GM12878 (cell line): Measurements from ENCODE around the gene ZDHHC14.

Experiments
- CBX3 ChIP-seq: fragments of 200-600 bp; sonication (generic); IDR thresholded peaks from 2 replicates; pipeline ENCODE4 v1.6.1; 2016; ENCODE audit warnings: low read depth, borderline replicate concordance
- EGR1 ChIP-seq, 2 experiments: IDR thresholded peaks; 1 replicate in 1 of 2; 2 replicates in 1 of 2; pipeline ENCODE4 v1.6.1; 2011 to 2012; ENCODE audit warnings: low read depth in 2 of 2, low read length in 2 of 2, borderline replicate concordance in 1 of 2, mild to moderate bottlenecking in 1 of 2, moderate library complexity in 1 of 2
- EP300 ChIP-seq, 2 experiments: fragments of 150-350 bp in 1 of 2; IDR thresholded peaks; 2 replicates each; pipeline ENCODE4 v1.6.1; 2011 to 2012; ENCODE audit warnings: low read depth in 2 of 2, low read length in 2 of 2, borderline replicate concordance in 1 of 2, improper control_type of control experiment in 1 of 2, inconsistent platforms in 1 of 2; ENCODE audit not compliant: control insufficient read depth in 1 of 2
- EZH2 ChIP-seq: IDR thresholded peaks from 2 replicates; pipeline ENCODE4 v1.6.1; 2012; ENCODE audit warnings: low read depth, mild to moderate bottlenecking, control low read depth, inconsistent platforms, low read length, borderline replicate concordance; ENCODE audit not compliant: control insufficient read depth
- RAD21 ChIP-seq: IDR thresholded peaks from 2 replicates; pipeline ENCODE4 v1.6.1; 2011; ENCODE audit warnings: mild to moderate bottlenecking, low read depth, low read length, moderate library complexity; ENCODE audit not compliant: insufficient read depth
- RCOR1 ChIP-seq: conservative IDR thresholded peaks from 2 replicates; pipeline ENCODE4 v1.6.1; 2012; ENCODE audit warnings: low read depth, low read length, improper control_type of control experiment
- WRNIP1 ChIP-seq: IDR thresholded peaks from 2 replicates; pipeline ENCODE4 v1.6.1; 2011; ENCODE audit warnings: low read depth, low read length, improper control_type of control experiment, borderline replicate concordance
- TF ChIP-seq, protein P1 (sequence below), 3 experiments: IDR thresholded peaks in 2 of 3; conservative IDR thresholded peaks in 1 of 3; 2 replicates each; pipeline ENCODE4 v1.5.1; 2011; ENCODE audit warnings: low read depth in 3 of 3, low read length in 3 of 3, mild to moderate bottlenecking in 3 of 3, control low read depth in 2 of 3, moderate library complexity in 2 of 3, inconsistent platforms in 1 of 3, mixed read lengths in 1 of 3; ENCODE audit not compliant: control insufficient read depth in 2 of 3, insufficient read depth in 1 of 3; ENCODE audit errors: extremely low read depth in 1 of 3
- TF ChIP-seq, protein P2 (sequence below): fragments of 450-650 bp; IDR thresholded peaks from 2 replicates; pipeline ENCODE4 v1.6.1; 2018; ENCODE audit warnings: mild to moderate bottlenecking, low read depth, moderate library complexity; ENCODE audit not compliant: partially characterized antibody
- TF ChIP-seq, protein P3 (sequence below): IDR thresholded peaks from 2 replicates; pipeline ENCODE4 v1.6.1; 2012; ENCODE audit warnings: low read depth, low read length, improper control_type of control experiment

DNA sequence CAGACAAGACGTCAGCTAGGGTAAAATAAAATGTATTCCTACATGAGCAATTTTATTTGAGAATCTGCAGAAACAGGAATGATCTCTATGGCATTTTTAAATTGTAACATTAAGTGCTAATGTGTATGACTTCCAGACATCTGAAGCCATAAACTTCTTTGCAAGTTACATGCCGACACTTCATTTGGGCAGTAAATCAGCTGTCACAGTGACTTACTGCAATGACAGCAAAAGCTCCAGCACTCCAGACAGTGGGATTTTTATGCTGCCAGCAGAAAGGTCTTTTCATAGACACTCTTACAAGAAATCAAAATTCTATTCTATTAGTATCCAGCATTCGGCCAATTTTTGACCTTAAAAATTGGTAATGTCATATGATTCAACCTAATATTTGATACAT is 285.7 kb downstream of the ZDHHC14 start:
- TF ChIP-seq RCOR1 (no peak), EP300 (IDR thresholded peaks at IDR 0.05; ENCODE audit: borderline replicate concordance in 1 of 2, control insufficient read depth in 1 of 2, low read depth in 2 of 2, low read length in 2 of 2) (no peak), WRNIP1 (no peak), RAD21 (no peak), EGR1 (IDR thresholded peaks at IDR 0.05; ENCODE audit: borderline replicate concordance in 1 of 2, low read depth in 2 of 2, low read length in 2 of 2) (no peak), EZH2 (no peak), CBX3 (no peak)
- TF ChIP-seq, protein P1, sequence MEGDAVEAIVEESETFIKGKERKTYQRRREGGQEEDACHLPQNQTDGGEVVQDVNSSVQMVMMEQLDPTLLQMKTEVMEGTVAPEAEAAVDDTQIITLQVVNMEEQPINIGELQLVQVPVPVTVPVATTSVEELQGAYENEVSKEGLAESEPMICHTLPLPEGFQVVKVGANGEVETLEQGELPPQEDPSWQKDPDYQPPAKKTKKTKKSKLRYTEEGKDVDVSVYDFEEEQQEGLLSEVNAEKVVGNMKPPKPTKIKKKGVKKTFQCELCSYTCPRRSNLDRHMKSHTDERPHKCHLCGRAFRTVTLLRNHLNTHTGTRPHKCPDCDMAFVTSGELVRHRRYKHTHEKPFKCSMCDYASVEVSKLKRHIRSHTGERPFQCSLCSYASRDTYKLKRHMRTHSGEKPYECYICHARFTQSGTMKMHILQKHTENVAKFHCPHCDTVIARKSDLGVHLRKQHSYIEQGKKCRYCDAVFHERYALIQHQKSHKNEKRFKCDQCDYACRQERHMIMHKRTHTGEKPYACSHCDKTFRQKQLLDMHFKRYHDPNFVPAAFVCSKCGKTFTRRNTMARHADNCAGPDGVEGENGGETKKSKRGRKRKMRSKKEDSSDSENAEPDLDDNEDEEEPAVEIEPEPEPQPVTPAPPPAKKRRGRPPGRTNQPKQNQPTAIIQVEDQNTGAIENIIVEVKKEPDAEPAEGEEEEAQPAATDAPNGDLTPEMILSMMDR (IDR thresholded peaks at IDR 0.05 in 2 of 3, conservative IDR thresholded peaks at IDR 0.05 in 1 of 3; ENCODE audit: control insufficient read depth in 2 of 3, extremely low read depth in 1 of 3, insufficient read depth in 1 of 3, low read depth in 3 of 3, low read length in 3 of 3), result no peak
- TF ChIP-seq, protein P2, sequence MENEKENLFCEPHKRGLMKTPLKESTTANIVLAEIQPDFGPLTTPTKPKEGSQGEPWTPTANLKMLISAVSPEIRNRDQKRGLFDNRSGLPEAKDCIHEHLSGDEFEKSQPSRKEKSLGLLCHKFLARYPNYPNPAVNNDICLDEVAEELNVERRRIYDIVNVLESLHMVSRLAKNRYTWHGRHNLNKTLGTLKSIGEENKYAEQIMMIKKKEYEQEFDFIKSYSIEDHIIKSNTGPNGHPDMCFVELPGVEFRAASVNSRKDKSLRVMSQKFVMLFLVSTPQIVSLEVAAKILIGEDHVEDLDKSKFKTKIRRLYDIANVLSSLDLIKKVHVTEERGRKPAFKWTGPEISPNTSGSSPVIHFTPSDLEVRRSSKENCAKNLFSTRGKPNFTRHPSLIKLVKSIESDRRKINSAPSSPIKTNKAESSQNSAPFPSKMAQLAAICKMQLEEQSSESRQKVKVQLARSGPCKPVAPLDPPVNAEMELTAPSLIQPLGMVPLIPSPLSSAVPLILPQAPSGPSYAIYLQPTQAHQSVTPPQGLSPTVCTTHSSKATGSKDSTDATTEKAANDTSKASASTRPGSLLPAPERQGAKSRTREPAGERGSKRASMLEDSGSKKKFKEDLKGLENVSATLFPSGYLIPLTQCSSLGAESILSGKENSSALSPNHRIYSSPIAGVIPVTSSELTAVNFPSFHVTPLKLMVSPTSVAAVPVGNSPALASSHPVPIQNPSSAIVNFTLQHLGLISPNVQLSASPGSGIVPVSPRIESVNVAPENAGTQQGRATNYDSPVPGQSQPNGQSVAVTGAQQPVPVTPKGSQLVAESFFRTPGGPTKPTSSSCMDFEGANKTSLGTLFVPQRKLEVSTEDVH, result no peak
- TF ChIP-seq, protein P3, sequence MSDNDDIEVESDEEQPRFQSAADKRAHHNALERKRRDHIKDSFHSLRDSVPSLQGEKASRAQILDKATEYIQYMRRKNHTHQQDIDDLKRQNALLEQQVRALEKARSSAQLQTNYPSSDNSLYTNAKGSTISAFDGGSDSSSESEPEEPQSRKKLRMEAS, result no peak
